ENCODE results near the gene PER1.

Gene PER1

GRCh38 chr17:8138374-8138671, 13.9 kb downstream of the PER1 start:
- no peak for DNase-seq

- no peak for DNase-seq
Measured at GRCh38 chr17:8137645-8138373, 14.4 kb downstream of the PER1 start.

GRCh38 chr17:8133941-8134340, 18.3 kb downstream of the PER1 start:
- no peak for DNase-seq

GRCh38 chr17:8133399-8133798, 18.8 kb downstream of the PER1 start:
- peak; percentile 68 for DNase-seq

GRCh38 chr17:8131844-8132441, 20.3 kb downstream of the PER1 start:
- no peak for DNase-seq

- no peak for DNase-seq
Measured at GRCh38 chr17:8128125-8128784, 23.9 kb downstream of the PER1 start.

GRCh38 chr17:8126491-8127066, 25.6 kb downstream of the PER1 start:
- peak; percentile 85 for DNase-seq

- peak; percentile 70 for DNase-seq
Measured at GRCh38 chr17:8125947-8126490, 26.2 kb downstream of the PER1 start.

GRCh38 chr17:8125154-8125946, 26.9 kb downstream of the PER1 start:
- peak; percentile 93 for DNase-seq

GRCh38 chr17:8124350-8125153, 27.7 kb downstream of the PER1 start:
- DNase-seq, result peak; percentile 68

GRCh38 chr17:8123695-8124349, 28.4 kb downstream of the PER1 start, which contains the start of gene HES7:
Gene HES7 (minus strand): TSS chr17:8124106. CDS start chr17:8124084, 22 bp downstream.
- peak; percentile 68 for DNase-seq

GRCh38 chr17:8122924-8123694, 29.1 kb downstream of the PER1 start:
- DNase-seq, result peak; percentile 72

GRCh38 chr17:8122422-8122923, 29.7 kb downstream of the PER1 start:
- no peak for DNase-seq

- DNase-seq, result peak; percentile 84
Measured at GRCh38 chr17:8121681-8122421, 30.4 kb downstream of the PER1 start.

- DNase-seq, result no peak
Measured at GRCh38 chr17:8121407-8121680, 30.9 kb downstream of the PER1 start.

- peak; percentile 98 for DNase-seq
Measured at GRCh38 chr17:8120520-8121406, 31.4 kb downstream of the PER1 start.

- peak; percentile 98 for DNase-seq
Measured at GRCh38 chr17:8119581-8120519, 32.4 kb downstream of the PER1 start.
